K562 (cell line): ENCODE measurements around the gene UNC45B.

Experiments
- ATF4 ChIP-seq: fragments of 450-650 bp; formaldehyde crosslinking; IDR thresholded peaks from 2 replicates; pipeline ENCODE4 v1.4.0; 2022; ENCODE audit warnings: mild to moderate bottlenecking, moderate library complexity
- CTBP1 ChIP-seq: fragments of 450-650 bp; IDR thresholded peaks from 2 replicates; pipeline ENCODE4 v1.6.1; 2016; ENCODE audit warnings: borderline replicate concordance
- CTCF ChIP-seq, 3 experiments: IDR thresholded peaks in 2 of 3; conservative IDR thresholded peaks in 1 of 3; 2 replicates each; pipeline ENCODE4 v1.5.1; 2011 to 2012; ENCODE audit warnings: low read length in 3 of 3, mild to moderate bottlenecking in 3 of 3, control low read depth in 2 of 3, improper control_type of control experiment in 1 of 3, inconsistent platforms in 1 of 3, low read depth in 1 of 3, mixed read lengths in 1 of 3, moderate library complexity in 1 of 3; ENCODE audit not compliant: insufficient read depth in 2 of 3
- ESRRA ChIP-seq: fragments of 450-650 bp; IDR thresholded peaks from 2 replicates; pipeline ENCODE4 v1.6.1; 2014; ENCODE audit warnings: low read depth, mild to moderate bottlenecking, moderate library complexity, borderline replicate concordance
- GABPA ChIP-seq: fragments of 200-800 bp; sonication (Bioruptor generic); conservative IDR thresholded peaks from 2 replicates; pipeline ENCODE4 v1.6.1; 2016; ENCODE audit warnings: low read depth, missing genetic modification characterization, missing compliant biosample characterization
- HNRNPL ChIP-seq: fragments of 200-400 bp; formaldehyde crosslinking; IDR thresholded peaks from 2 replicates; pipeline ENCODE4 v1.6.1; 2017; ENCODE audit warnings: low read depth, mild to moderate bottlenecking, low read length
- NFIC ChIP-seq: fragments of 450-650 bp; IDR thresholded peaks from 2 replicates; pipeline ENCODE4 v1.6.1; 2017; ENCODE audit warnings: mild to moderate bottlenecking, inconsistent platforms
- PURB ChIP-seq: sonication (generic); formaldehyde crosslinking; IDR thresholded peaks from 2 replicates; pipeline ENCODE4 v1.9.0; 2021; ENCODE audit warnings: low read depth, mild to moderate bottlenecking, missing genetic modification reagents
- TAF1 ChIP-seq: IDR thresholded peaks from 2 replicates; pipeline ENCODE4 v1.6.1; 2011; ENCODE audit warnings: mild to moderate bottlenecking, low read length, moderate library complexity; ENCODE audit not compliant: insufficient read depth, control insufficient read depth, severe bottlenecking; ENCODE audit errors: extremely low read depth
- ZNF143 ChIP-seq: sonication (generic); formaldehyde crosslinking; IDR thresholded peaks from 2 replicates; pipeline ENCODE4 v1.9.0; 2022; ENCODE audit warnings: mild to moderate bottlenecking, missing genetic modification reagents
- ZNF239 ChIP-seq: fragments of 250-450 bp; sonication (Bioruptor Pico); IDR thresholded peaks from 2 replicates; pipeline ENCODE4 v1.4.0; 2020; ENCODE audit warnings: mild to moderate bottlenecking

- no peak for TF ChIP-seq ZNF239 (CRISPR knock-in tag)
- TF ChIP-seq CTCF (IDR thresholded peaks at IDR 0.05 in 2 of 3, conservative IDR thresholded peaks at IDR 0.05 in 1 of 3; ENCODE audit: insufficient read depth in 2 of 3, low read depth in 1 of 3, low read length in 3 of 3): no peak
- no peak for TF ChIP-seq GABPA (tag)
- no peak for TF ChIP-seq NFIC
- TF ChIP-seq ESRRA: no peak
- TF ChIP-seq ZNF143 (CRISPR knock-in tag): no peak
- no peak for TF ChIP-seq CTBP1
- TF ChIP-seq ATF4: no peak
- TF ChIP-seq HNRNPL: no peak
- TF ChIP-seq TAF1: no peak
- no peak for TF ChIP-seq PURB
Observed at GRCh38 chr17:35191001-35191695, 43.5 kb downstream of the UNC45B start.
